Activated CD4-positive, CD25-positive, alpha-beta regulatory T cell (primary cell): ENCODE data around the gene CLDN15.
"Not testable (repeated sequence)": the region's sequence is repeated elsewhere in the genome, so short reads cannot be mapped to it uniquely, and the experiment has no call there.

Experiments used
- DNase-seq, 4 experiments: peaks; one replicate each; lab custom pipeline; 2025; lab: John Stamatoyannopoulos, UW

Gene CLDN15

GRCh38 chr7:101199522-101199921 is 38.1 kb downstream of the CLDN15 start:
- not testable (repeated sequence) for DNase-seq

- no peak for DNase-seq
Observed at GRCh38 chr7:101198476-101198875, 39.1 kb downstream of the CLDN15 start.

- DNase-seq, result no peak
Observed at GRCh38 chr7:101197991-101198390, 39.6 kb downstream of the CLDN15 start.

GRCh38 chr7:101195884-101196283 is 41.7 kb downstream of the CLDN15 start:
- no peak for DNase-seq

- DNase-seq, result no peak
Observed at GRCh38 chr7:101189109-101189508, 48.5 kb downstream of the CLDN15 start.

- DNase-seq, result no peak
Observed at GRCh38 chr7:101186844-101187428, 50.7 kb downstream of the CLDN15 start.

GRCh38 chr7:101186194-101186593 is 51.4 kb downstream of the CLDN15 start:
- no peak for DNase-seq

- DNase-seq, result no peak
Observed at GRCh38 chr7:101185258-101185839, 52.3 kb downstream of the CLDN15 start.
